ENCODE measurements around the gene AGFG1.

GRCh38 chr2:227423656-227424499 is 48.1 kb upstream of the AGFG1 start:
- TF ChIP-seq SP1 (IDR thresholded peaks at IDR 0.05; ENCODE audit: low read depth) (no peak), CTCF (IDR thresholded peaks at IDR 0.05 in 2 of 3, conservative IDR thresholded peaks at IDR 0.05 in 1 of 3; ENCODE audit: borderline replicate concordance in 1 of 3, insufficient read depth in 1 of 3, low read depth in 2 of 3, low read length in 2 of 3) (no peak)

All from HCT116 (cell line).